Heart left ventricle (tissue), 16 donors: Measurements from ENCODE around the gene RRAGC. TPM values are rescaled to one million over a fixed set of nuclear protein-coding genes. Genes with fewer than 3 reads are reported as not detected.

Experiments
- ATAC-seq, 4 donors: fragments of 200-7000 bp; cut with Tn5 transposase; one replicate each; pipeline ENCODE4 v1.9.1; 2020 to 2022; ENCODE audit warnings: moderate library complexity in 4 of 4, mild to moderate bottlenecking in 3 of 4, moderate number of reproducible peaks in 1 of 4
- DNase-seq, 5 donors: peaks; one replicate each; pipeline ENCODE4 v3.0.0-alpha.2; 2020
- H3K27ac ChIP-seq, 12 donors: fragments of 200-600 bp; sonication (generic) in 4 of 12; one replicate each; pipeline versions ENCODE4 v1.5.0 to v1.8.0; 2016 to 2022; ENCODE audit warnings: mild to moderate bottlenecking in 2 of 12
- H3K27me3 ChIP-seq, 9 donors: fragments of 200-600 bp; sonication (generic) in 2 of 9; one replicate each; pipeline versions ENCODE4 v1.5.1 to v1.8.0; 2016 to 2022; ENCODE audit warnings: mild to moderate bottlenecking in 3 of 9
- H3K36me3 ChIP-seq, 9 donors: fragments of 200-600 bp; sonication (generic) in 2 of 9; one replicate each; pipeline versions ENCODE4 v1.5.0 to v1.8.0; 2018 to 2022; ENCODE audit warnings: mild to moderate bottlenecking in 2 of 9
- H3K4me1 ChIP-seq, 12 donors: fragments of 200-600 bp; sonication (generic) in 4 of 12; one replicate each; pipeline versions ENCODE4 v1.5.0 to v1.8.0; 2016 to 2022; ENCODE audit warnings: mild to moderate bottlenecking in 3 of 12
- H3K4me3 ChIP-seq, 12 donors: fragments of 200-600 bp; sonication (generic) in 4 of 12; one replicate each; pipeline versions ENCODE4 v1.5.0 to v1.8.0; 2017 to 2022; ENCODE audit warnings: mild to moderate bottlenecking in 9 of 12, moderate library complexity in 4 of 12
- H3K9me3 ChIP-seq, 12 donors: fragments of 200-600 bp; sonication (generic) in 4 of 12; one replicate each; pipeline versions ENCODE4 v1.5.0 to v1.8.0; 2016 to 2022; ENCODE audit warnings: mild to moderate bottlenecking in 1 of 12
- CTCF ChIP-seq, 12 donors: fragments of 200-600 bp; sonication (generic) in 4 of 12; IDR thresholded peaks; one replicate each; pipeline versions ENCODE4 v1.5.0 to v1.8.0; 2018 to 2022; ENCODE audit warnings: antibody characterized with exemption in 12 of 12, mild to moderate bottlenecking in 5 of 12
- POLR2A ChIP-seq, 2 donors: fragments of 450-650 bp; IDR thresholded peaks; one replicate each; pipeline ENCODE4 v1.6.1; 2017; ENCODE audit warnings: antibody characterized with exemption in 2 of 2, mild to moderate bottlenecking in 2 of 2, moderate library complexity in 2 of 2
- WGBS, 4 donors: extraction: QIAGEN DNeasy Blood & Tissue Kit in 2 of 4; methylation state at CpG; one replicate each; pipeline versions ENCODE4 v1.1.5 to v1.1.7; 2013 to 2018; 5-methylcytosine and 5-hydroxymethylcytosine counted together
- intact Hi-C, 10 donors: fragments of 100-400 bp; cut with DNase I; formaldehyde crosslinking; loops; one replicate each; pipeline versions ENCODE4 v1.11.1 to v1.14.2; 2022
- polyA plus RNA-seq, 2 donors: library from polyadenylated mRNA; stranded (reverse); fragments of 200-250 nt; gene quantifications; one replicate each; pipeline ENCODE4 v1.2.3, GENCODE V29; 2013
- total RNA-seq, 9 donors: library from RNA; depleted of rRNA in 2 of 9; stranded (reverse); fragments of >200 nt in 2 of 9; fragmentation: NEBNext Ultra II Directional in 3 of 9; extraction: Animal tissue kit (Norgen Biotek cat#: 25700) in 3 of 9; gene quantifications; one replicate each; pipeline versions ENCODE4 v1.1.0 to v1.2.4, GENCODE V29; 2016 to 2023
- donor health status: ischemic (EF 13 %, LVEDD 7.1; RV severe dilation, severe dysfunction).
- donor health status: healthy with polysubstance abuse.
- donor health status: DM: no; HTN: yes; CAD: no.
- donor health status: DM: no; HTN: no; CAD: no.
- donor health status: ischemic (EF 25% LVEDD 6.9; RV normal size, moderate dysfunction).
- donor health status: ischemic (EF 25% LVEDD 5.7; RV mildly dilated, moderate dysfunction).
- donor health status: healthy.
- donor health status: DM: yes; HTN: yes; CAD: no.
- donor health status: ischemic (EF 35%, LVEDD 5.7; RV mildly dilated, moderate dysfunction).
- donor health status: nonischemic (EF 11% LVEDD 7.7; RV severe dilation, severe dysfunction).
- donor health status: DM: yes; HTN: yes; CAD: no.
- donor health status: PGD.
- donor health status: ischemic (EF 29% LVEDD 5.4; RV normal size, mild dysfunction).
- donor health status: nonischemic (EF 23%, LVEDD 6.1; RV moderate dilation, normal function).

RRAGC gene
- total and polyA plus RNA-seq, 11 donors, result 8.6 to 32.8 (median 22.3) TPM

GRCh38 chr1:38872401-38873026 lies 12.9 kb upstream of the RRAGC start:
- Histone ChIP-seq H3K4me1 (peaks cover 0 to 32% (median 21%) of the 10 kb centered on the region in 12 donors), H3K27me3 (no peaks in the 10 kb centered on the region), H3K4me3 (peak overlapping the region; percentile 37 to 96 (median 80)), H3K27ac (peak overlapping the region; percentile 49 to 80 (median 72)), H3K9me3 (no peaks in the 10 kb centered on the region), H3K36me3 (peaks cover 0 to 3% (median 0%) of the 10 kb centered on the region in 9 donors)
- TF ChIP-seq POLR2A (IDR thresholded peaks at IDR 0.05) (no peak), CTCF (IDR thresholded peaks at IDR 0.05) (no peak)
- intact Hi-C loops, result loop anchor here in 8 of 10 donors (5.0 to 10.0 kb wide), 3 partner anchors 120 to 222 kb away; partner anchors contain the start of gene AKIRIN1 (in 7 of the 8)
- 6 to 27% (median 11%) methylated on average over 4 to 25 of the region's 25 CpGs for WGBS, 4 donors
- DNase-seq, result peak in 3 of 5 donors; percentile 20 to 30 (median 29)
- ATAC-seq, result no peak

GRCh38 chr1:38870996-38871395 lies 11.4 kb upstream of the RRAGC start:
- no peak for ATAC-seq

GRCh38 chr1:38867208-38867607 lies 7.6 kb upstream of the RRAGC start:
- DNase-seq (no peak), ATAC-seq (no peak)
- intact Hi-C loops, result loop anchor here in 2 of 10 donors (10.0 kb wide), 2 partner anchors 128 to 218 kb away; partner anchors contain the start of gene AKIRIN1 (in 1 of the 2)
- no peak for TF ChIP-seq POLR2A (IDR thresholded peaks at IDR 0.05)
- no peak for TF ChIP-seq CTCF (IDR thresholded peaks at IDR 0.05)
- Histone ChIP-seq H3K36me3 (peaks cover 0 to 27% (median 9%) of the 10 kb centered on the region in 9 donors), H3K9me3 (no peaks in the 10 kb centered on the region), H3K27ac (no peak overlapping the region), H3K4me3 (no peak overlapping the region), H3K4me1 (peaks cover 0 to 42% (median 23%) of the 10 kb centered on the region in 12 donors), H3K27me3 (no peaks in the 10 kb centered on the region)
- 92 to 94% (median 93%) methylated on average over 8 of the region's 8 CpGs for WGBS, 4 donors

More at GRCh38 chr1:38870996-38871395, 11.4 kb upstream of the RRAGC start:
- H3K4me1 ChIP-seq, result peaks cover 0 to 33% (median 21%) of the 10 kb centered on the region in 12 donors
- WGBS, 4 donors, result 95 to 96% (median 96%) methylated on average over 8 of the region's 8 CpGs
- DNase-seq, result no peak
- peaks cover 0 to 11% (median 0%) of the 10 kb centered on the region in 9 donors for H3K36me3 ChIP-seq
- no peak overlapping the region for H3K27ac ChIP-seq
- intact Hi-C loops, result loop anchor here in 8 of 10 donors (5.0 to 10.0 kb wide), 3 partner anchors 121 to 224 kb away; partner anchors contain the start of gene AKIRIN1 (in 7 of the 8)
- H3K4me3 ChIP-seq, result no peak overlapping the region
- no peaks in the 10 kb centered on the region for H3K27me3 ChIP-seq
- H3K9me3 ChIP-seq, result no peaks in the 10 kb centered on the region
- TF ChIP-seq CTCF (IDR thresholded peaks at IDR 0.05) (no peak), POLR2A (IDR thresholded peaks at IDR 0.05) (no peak)

- 71 to 83% (median 81%) methylated on average over 4 of the region's 4 CpGs for WGBS, 4 donors
- no peak for ATAC-seq
- TF ChIP-seq CTCF (IDR thresholded peaks at IDR 0.05) (no peak), POLR2A (IDR thresholded peaks at IDR 0.05) (no peak)
- Histone ChIP-seq H3K36me3 (peaks cover 0 to 27% (median 9%) of the 10 kb centered on the region in 9 donors), H3K9me3 (no peaks in the 10 kb centered on the region), H3K27me3 (no peaks in the 10 kb centered on the region), H3K4me1 (peaks cover 2 to 53% (median 26%) of the 10 kb centered on the region in 12 donors), H3K4me3 (no peak overlapping the region), H3K27ac (peak overlapping the region in 2 of 12 donors; percentile 37 to 80)
- no peak for DNase-seq
- intact Hi-C loops, result loop anchor here in 2 of 10 donors (10.0 kb wide), 2 partner anchors 130 to 220 kb away; partner anchors contain the start of gene AKIRIN1 (in 1 of the 2)
These were observed 5.6 kb upstream of the RRAGC start for GRCh38 chr1:38865112-38865715.
